ENCODE results near the gene FKBP5. TPM values are rescaled to one million over a fixed set of nuclear protein-coding genes. Genes with fewer than 3 reads are reported as not detected.
"Not testable (repeated sequence)": the region's sequence is repeated elsewhere in the genome, so short reads cannot be mapped to it uniquely, and the experiment has no call there.

FKBP5 gene
- 9.7 and 10.4 TPM in 2 replicates for total RNA-seq

GRCh38 chr6:35688605-35689322 is at the start of gene FKBP5:
Gene FKBP5, minus strand, starts transcription at chr6:35688915. Its CDS starts 46,091 bp downstream, at chr6:35642824.
- no peaks in the 10 kb centered on the region for H3K27me3 ChIP-seq (ENCODE audit: control insufficient read depth, insufficient read depth, low read length)
- TF ChIP-seq CTCF (IDR thresholded peaks at IDR 0.05; ENCODE audit: insufficient read depth, low read length, poor library complexity, severe bottlenecking) = no peak
- peak within 1 kb of the TSS; percentile 86 for H3K4me3 ChIP-seq (ENCODE audit: low read depth, low read length)
- peak; percentile 29 for DNase-seq (ENCODE audit: low read depth)
- no peaks in the 10 kb centered on the region for H3K36me3 ChIP-seq (ENCODE audit: control insufficient read depth, insufficient read depth, low read length)

GRCh38 chr6:35737413-35738211 is 48.9 kb upstream of the FKBP5 start:
- no peak for DNase-seq (ENCODE audit: low read depth)
- TF ChIP-seq CTCF (IDR thresholded peaks at IDR 0.05; ENCODE audit: insufficient read depth, low read length, poor library complexity, severe bottlenecking) = peak; percentile 68
- no peak overlapping the region for H3K4me3 ChIP-seq (ENCODE audit: low read depth, low read length)
- H3K36me3 ChIP-seq (ENCODE audit: control insufficient read depth, insufficient read depth, low read length) = no peaks in the 10 kb centered on the region
- H3K27me3 ChIP-seq (ENCODE audit: control insufficient read depth, insufficient read depth, low read length) = no peaks in the 10 kb centered on the region

- H3K27me3 ChIP-seq (ENCODE audit: control insufficient read depth, insufficient read depth, low read length) = no peaks in the 10 kb centered on the region
Observed at GRCh38 chr6:35736982-35737412, 48.3 kb upstream of the FKBP5 start, which contains the start of gene ARMC12. Gene ARMC12, plus strand, starts transcription at chr6:35737032. Its CDS starts 77 bp downstream, at chr6:35737109.

GRCh38 chr6:35736253-35736894 is 47.7 kb upstream of the FKBP5 start:
- no peak for DNase-seq (ENCODE audit: low read depth)
- Histone ChIP-seq H3K36me3 (ENCODE audit: control insufficient read depth, insufficient read depth, low read length) (no peaks in the 10 kb centered on the region), H3K4me3 (ENCODE audit: low read depth, low read length) (no peak overlapping the region), H3K27me3 (ENCODE audit: control insufficient read depth, insufficient read depth, low read length) (no peaks in the 10 kb centered on the region)
- peak; percentile 96 for TF ChIP-seq CTCF (IDR thresholded peaks at IDR 0.05; ENCODE audit: insufficient read depth, low read length, poor library complexity, severe bottlenecking)

More at GRCh38 chr6:35736982-35737412, 48.3 kb upstream of the FKBP5 start, which contains the start of gene ARMC12:
- no peaks in the 10 kb centered on the region for H3K36me3 ChIP-seq (ENCODE audit: control insufficient read depth, insufficient read depth, low read length)
- TF ChIP-seq CTCF (IDR thresholded peaks at IDR 0.05; ENCODE audit: insufficient read depth, low read length, poor library complexity, severe bottlenecking) = no peak
- no peak for DNase-seq (ENCODE audit: low read depth)
- no peak within 1 kb of the TSS for H3K4me3 ChIP-seq (ENCODE audit: low read depth, low read length)

- no peaks in the 10 kb centered on the region for H3K36me3 ChIP-seq (ENCODE audit: control insufficient read depth, insufficient read depth, low read length)
Observed at GRCh38 chr6:35735452-35735851, 46.7 kb upstream of the FKBP5 start.

GRCh38 chr6:35734319-35734718 is 45.6 kb upstream of the FKBP5 start:
- not testable (repeated sequence) for DNase-seq (ENCODE audit: low read depth); H3K27me3 ChIP-seq (ENCODE audit: control insufficient read depth, insufficient read depth, low read length); H3K36me3 ChIP-seq (ENCODE audit: control insufficient read depth, insufficient read depth, low read length); H3K4me3 ChIP-seq (ENCODE audit: low read depth, low read length)

More at GRCh38 chr6:35735452-35735851, 46.7 kb upstream of the FKBP5 start:
- DNase-seq (ENCODE audit: low read depth) = no peak
- TF ChIP-seq CTCF (IDR thresholded peaks at IDR 0.05; ENCODE audit: insufficient read depth, low read length, poor library complexity, severe bottlenecking) = no peak
- Histone ChIP-seq H3K27me3 (ENCODE audit: control insufficient read depth, insufficient read depth, low read length) (no peaks in the 10 kb centered on the region), H3K4me3 (ENCODE audit: low read depth, low read length) (no peak overlapping the region)

Data from kidney epithelial cell (primary cell).